HG03159 (cell line): ENCODE results near the gene URM1.
A peak's percentile ranks its signal among the peaks of the same experiment; 100 is the strongest.
"Not testable (repeated sequence)": the region's sequence is repeated elsewhere in the genome, so short reads cannot be mapped to it uniquely, and the experiment has no call there.

Experiments used
- ATAC-seq: cut with Tn5 transposase; IDR thresholded peaks from one replicate; pipeline ENCODE4 v1.9.1; 2021; ENCODE audit warnings: mild to moderate bottlenecking, moderate library complexity; ENCODE audit not compliant: unreplicated experiment

URM1 gene

GRCh38 chr9:128405780-128406171, 34.6 kb downstream of the URM1 start:
- no peak for ATAC-seq

DNA sequence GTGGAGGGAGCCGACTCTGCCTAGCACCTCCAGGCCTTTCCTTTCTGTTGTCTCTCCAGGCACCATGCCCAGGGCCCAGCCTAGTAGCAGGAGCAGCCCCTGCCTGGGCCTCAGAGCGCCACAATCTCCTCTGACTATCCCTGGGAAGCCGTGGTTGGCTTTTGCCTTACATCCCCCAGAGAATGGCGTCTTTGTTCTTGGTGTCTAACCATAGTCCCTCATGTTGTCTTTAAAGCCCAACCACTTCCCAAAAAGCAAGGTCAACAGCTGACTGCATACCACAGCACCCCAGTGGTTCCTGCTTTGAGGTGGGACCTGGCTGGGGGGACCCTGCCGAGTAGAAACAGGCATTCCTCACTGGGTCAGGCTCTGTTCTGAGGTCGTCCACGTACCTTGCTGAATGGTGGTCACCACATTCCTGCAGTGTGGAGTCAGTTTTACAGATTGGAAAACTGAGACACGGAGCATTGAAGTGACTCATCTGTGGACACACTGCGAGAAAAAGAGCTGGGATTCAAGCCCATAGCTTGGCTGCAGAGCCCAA, 35.7 kb downstream of the URM1 start:
- ATAC-seq, result no peak

GRCh38 chr9:128408963-128409431, 37.8 kb downstream of the URM1 start:
- ATAC-seq, result no peak

- ATAC-seq, result no peak
Observed at GRCh38 chr9:128409450-128409849, 38.3 kb downstream of the URM1 start.

DNA sequence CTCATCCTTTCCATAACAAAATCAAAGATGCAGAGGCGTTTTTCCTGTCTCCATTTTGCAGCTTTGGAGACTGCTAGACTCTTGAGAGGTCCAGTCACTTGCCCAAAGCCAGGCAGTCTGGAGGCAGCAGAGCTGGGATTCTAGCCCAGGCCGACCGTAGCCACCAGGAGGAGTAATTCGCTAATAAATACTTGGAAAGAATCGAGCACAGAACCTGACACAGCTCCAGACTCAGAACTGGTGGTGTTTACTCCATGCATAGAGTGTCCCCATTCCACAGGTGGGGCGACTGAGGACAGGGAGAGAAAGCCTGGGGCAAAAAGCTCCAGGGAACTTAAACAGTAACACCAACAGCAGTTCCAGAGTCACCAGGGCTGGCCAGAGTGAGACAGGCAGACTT, 38.8 kb downstream of the URM1 start:
- no peak for ATAC-seq

- no peak for ATAC-seq
Observed at GRCh38 chr9:128411364-128412119, 40.4 kb downstream of the URM1 start.

DNA sequence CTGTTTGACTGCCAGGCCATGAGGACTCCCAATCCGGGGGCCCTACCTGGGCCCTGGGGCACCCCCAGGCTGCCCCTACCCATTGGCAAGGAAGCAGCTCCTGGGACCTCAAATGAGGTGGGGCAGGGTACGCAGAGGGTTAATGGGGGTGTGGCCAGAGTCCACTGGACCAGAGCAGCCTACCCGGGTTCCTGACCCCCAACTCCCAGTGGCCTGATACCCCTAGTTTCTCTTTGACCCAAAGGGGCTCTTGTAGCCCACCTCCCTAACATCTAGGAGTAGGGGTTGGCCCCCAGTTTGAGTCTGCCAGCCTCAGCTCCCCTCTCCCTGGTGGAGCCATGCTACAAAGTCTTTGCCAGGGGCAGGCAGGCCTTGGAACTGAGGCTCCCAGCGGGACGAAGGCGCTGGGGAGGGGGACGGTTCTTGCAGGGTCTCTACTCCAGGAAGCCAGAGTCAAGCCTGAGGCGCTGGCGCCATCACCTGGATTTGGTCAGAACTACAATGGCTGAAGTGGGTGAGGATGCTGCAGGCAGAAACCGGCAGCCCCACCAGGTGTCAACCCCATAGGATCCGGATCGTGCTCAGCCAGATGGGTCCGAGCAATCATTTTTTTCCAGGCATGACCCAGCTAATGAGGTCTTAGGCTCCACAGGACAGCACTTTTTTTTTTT, 41.1 kb downstream of the URM1 start:
- ATAC-seq, result no peak

DNA sequence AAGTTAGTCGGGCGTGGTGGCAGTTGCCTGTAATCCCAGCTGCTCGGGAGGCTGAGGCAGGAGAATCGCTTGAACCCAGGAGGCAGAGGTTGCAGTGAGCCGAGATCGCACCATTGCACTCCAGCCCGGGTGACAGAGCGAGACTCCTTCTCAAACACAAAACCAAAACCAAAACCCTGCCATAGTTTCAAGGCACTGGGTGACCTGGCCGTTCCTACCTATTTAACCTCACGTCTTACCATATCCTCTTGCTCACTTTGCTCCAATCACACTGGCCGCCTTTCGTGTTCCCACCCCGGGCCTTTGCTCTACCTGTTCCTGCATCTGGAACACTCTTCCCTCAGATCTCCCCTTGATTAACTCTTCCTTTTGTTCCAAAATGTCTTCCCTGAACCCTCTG, 42.6 kb downstream of the URM1 start:
- ATAC-seq, result not testable (repeated sequence)

- ATAC-seq, result no peak
Observed at GRCh38 chr9:128414461-128414860, 43.3 kb downstream of the URM1 start.

DNA sequence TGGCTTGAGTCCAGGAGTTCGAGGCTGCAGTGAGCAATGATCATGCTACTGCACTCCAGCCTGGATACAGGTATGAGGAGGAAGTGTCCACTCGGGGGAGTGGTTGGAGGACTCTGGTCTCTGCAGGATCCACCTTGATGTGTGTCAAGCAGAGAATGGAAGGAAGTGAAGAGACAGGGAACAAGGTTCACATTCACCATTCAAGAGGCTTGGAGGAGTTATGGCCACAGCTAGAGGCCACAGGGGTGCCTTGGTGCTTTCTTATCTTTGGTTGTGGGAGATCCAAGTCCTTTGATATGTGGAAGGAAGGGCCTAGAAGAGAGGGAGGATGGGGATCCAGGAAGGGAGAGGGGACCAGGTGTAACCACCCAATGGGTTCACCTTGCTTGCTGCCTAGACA, 44.1 kb downstream of the URM1 start:
- no peak for ATAC-seq

DNA sequence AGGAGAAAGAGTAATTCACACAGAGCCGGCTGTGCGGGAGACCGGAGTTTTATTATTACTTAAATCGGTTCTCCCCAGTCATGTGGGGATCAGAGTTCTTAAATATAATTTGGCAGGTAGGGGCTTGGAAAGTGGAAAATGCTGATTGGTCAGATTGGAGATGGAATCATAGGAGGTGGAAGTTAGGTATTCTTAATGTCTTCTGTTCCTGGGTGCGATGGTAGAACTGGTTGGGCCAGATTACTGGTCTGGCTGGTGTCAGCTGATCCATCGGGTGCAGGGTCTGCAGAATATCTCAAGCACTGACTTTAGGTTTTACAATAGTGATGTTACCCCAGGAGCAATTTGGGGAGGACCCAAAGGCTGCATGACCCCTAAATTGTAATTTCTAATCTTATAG, 44.8 kb downstream of the URM1 start:
- ATAC-seq, result no peak

DNA sequence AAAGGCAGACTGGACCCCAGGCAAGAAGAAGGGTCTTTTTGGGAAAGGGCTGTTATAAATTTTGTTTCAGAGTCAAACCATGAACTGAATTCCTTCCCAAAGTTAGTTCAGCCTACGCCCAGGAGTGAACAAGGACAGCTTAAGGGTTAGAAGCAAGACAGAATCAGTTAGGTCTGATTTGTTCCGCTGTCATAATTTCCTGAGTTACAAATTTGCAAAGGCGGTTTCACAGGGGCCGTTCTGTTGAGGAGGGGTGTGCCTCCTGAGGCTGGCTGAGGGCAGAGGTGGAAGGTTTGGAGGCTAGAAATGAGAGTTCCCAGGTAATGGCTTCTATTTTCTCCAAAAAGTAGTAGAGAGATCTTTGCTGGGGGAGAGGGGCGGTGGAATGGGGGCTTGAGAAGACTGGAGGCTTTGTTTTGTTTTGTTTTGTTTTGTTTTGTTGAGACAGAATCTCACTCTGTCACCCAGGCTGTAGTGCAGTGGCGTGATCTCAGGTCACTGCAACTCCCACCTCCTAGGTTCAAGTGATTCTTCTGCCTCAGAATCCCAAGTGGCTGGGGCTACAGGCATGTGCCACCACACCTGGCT, 45.4 kb downstream of the URM1 start:
- no peak for ATAC-seq

GRCh38 chr9:128419061-128419925, 48.1 kb downstream of the URM1 start:
- no peak for ATAC-seq

DNA sequence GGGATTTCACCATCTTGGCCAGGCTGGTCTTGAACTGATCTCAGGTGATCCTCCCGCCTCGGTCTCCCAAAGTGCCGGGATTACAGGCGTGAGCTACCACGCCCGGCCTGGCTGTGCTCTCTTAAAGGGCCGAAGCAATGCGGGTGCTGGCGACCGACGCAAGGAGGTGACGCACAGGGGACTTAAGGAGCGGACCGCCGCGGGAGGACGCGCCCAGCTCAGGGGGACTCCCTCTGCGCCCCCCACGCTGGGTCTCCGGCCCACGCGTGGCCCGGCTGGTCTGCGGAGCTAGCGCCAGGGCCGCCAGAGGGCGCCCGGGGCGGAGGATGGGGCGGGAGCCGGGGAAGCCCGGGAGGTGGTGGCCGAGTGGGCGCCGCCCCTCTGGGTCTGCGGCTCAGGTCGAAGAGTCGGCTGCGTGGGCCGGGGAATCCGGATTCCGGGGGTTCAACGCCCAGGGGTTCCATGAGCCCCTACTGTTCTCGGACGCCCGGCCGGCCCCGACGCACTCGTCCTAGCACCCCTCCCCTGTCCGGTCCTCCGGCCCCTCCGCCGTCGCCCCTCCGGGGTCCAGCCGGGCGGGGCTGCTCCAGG, 49.0 kb downstream of the URM1 start:
- ATAC-seq, result peak; percentile 71

DNA sequence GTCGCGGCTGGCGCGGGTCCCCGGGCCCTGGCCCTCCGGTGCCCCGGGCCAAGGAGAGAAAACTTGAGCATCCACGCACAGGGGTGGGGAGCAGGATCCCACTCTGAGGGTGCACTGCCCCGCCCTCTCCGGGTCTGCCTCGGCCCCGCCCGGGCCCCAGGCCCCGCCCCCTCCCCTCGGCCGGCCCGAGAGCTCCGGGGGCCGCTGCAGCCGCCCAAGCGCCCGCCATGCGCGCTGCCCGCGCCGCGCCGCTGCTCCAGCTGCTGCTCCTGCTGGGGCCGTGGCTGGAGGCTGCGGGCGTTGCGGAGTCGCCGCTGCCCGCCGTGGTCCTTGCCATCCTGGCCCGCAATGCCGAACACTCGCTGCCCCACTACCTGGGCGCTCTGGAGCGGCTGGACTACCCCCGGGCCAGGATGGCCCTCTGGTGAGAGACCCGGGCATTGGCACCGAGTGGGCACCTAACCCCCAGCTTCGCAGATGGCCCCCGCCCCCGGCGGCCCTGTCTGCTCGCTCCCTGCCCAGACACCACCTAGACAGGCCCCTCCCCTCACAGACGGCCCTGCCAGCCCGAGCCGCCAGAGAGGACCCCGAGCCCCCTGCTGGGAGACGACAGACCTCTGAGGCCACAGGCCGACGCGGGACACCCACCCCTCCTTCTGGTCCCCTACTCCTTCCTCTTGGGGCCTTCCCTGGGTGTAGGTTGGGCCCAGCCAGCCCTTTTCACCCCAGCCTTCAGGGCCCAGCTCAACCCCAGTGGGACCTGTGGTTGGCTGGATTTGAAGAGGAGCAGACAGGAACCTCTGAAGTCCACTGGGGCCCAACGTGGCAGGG, 49.7 kb downstream of the URM1 start, which contains the start of gene CERCAM:
Gene CERCAM, plus strand, starts transcription at position 207 of the 831 bp plus-strand sequence. Its CDS starts 21 bp downstream, at position 228.
- peak; percentile 65 for ATAC-seq

DNA sequence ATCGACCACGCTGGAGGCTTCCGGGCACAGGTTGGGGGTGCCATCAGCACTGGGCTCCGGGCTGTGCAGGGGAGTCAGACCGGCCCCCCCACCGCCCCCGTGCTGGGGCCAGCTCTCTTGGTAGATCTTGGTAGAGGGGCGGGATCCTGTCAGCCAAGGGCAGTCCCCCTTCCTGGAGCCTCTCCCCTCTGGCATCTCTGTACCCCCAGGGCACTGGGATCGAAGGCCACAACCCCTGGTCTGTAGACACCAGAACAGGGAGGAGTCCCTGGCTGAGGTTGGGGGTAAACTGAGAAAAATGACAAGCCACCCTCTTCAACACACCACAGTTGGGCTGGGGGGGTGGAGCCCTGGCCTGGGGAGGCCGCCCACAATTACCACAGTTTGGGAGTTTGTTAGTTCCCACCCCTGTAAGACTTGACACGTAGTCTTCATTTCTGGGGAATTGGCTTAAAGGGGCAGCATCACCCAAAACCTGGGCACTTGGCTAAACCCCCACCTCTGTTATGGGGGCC, 50.4 kb downstream of the URM1 start:
- ATAC-seq, result no peak

GRCh38 chr9:128422022-128422782, 51.0 kb downstream of the URM1 start:
- not testable (repeated sequence) for ATAC-seq

DNA sequence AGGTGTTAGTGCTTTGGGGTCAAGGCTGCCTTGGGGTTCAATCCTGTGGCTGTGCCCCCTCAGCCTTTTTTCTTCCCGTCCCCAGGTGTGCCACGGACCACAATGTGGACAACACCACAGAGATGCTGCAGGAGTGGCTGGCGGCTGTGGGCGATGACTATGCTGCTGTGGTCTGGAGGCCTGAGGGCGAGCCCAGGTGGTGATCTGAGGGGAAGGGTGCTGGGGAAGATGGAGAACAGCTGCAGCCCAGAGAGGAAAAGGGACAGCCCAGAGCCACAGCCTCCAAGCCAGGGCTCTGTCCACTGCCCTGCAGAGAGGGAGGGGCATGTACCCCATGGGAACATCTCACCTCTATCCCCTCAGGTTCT, 51.6 kb downstream of the URM1 start:
- no peak for ATAC-seq

DNA sequence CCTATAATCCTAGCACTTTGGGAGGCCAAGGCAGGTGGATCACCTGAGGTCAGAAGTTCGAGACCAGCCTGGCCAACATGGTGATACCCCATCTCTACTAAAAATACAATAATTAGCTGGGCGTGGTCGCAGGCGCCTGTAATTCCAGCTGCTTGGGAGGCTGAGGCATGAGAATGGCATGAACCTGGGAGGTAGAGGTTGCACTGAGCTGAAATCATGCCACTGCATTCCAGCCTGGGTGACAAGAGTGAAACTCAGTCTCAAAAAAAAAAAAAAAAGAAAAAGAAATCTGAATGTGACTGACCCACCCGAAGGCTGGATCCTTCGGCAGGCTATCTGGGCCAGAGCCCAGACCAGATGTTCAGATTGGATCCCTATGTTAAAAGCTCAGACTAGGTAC, 52.2 kb downstream of the URM1 start:
- not testable (repeated sequence) for ATAC-seq
